Stimulated activated CD8-positive, alpha-beta memory T cell treated with anti-CD3 and anti-CD28 coated beads, Interleukin-4, amount 100 ng/mL, for 1 hour (primary cell): ENCODE data around the gene RNF166.

Source experiments
- DNase-seq, 2 donors: peaks; one replicate each; pipeline ENCODE4 v3.0.0-alpha.2; 2020; ENCODE audit warnings: low read depth in 2 of 2, low spot score in 1 of 2

RNF166 gene

GRCh38 chr16:88723911-88724310 is 17.7 kb upstream of the RNF166 start:
- DNase-seq = no peak

- DNase-seq = no peak
Measured at GRCh38 chr16:88723507-88723887, 17.3 kb upstream of the RNF166 start.

GRCh38 chr16:88722784-88723506 is 16.7 kb upstream of the RNF166 start:
- DNase-seq = no peak

- no peak for DNase-seq
Measured at GRCh38 chr16:88721815-88722755, 15.9 kb upstream of the RNF166 start.

GRCh38 chr16:88721236-88721635 is 15.0 kb upstream of the RNF166 start:
- DNase-seq = no peak

GRCh38 chr16:88720396-88720970 is 14.3 kb upstream of the RNF166 start:
- DNase-seq = no peak

- DNase-seq = no peak
Measured at GRCh38 chr16:88719933-88720296, 13.7 kb upstream of the RNF166 start.

- no peak for DNase-seq
Measured at GRCh38 chr16:88719267-88719932, 13.2 kb upstream of the RNF166 start.

- DNase-seq = no peak
Measured at GRCh38 chr16:88718178-88718577, 12.0 kb upstream of the RNF166 start.

- no peak for DNase-seq
Measured at GRCh38 chr16:88716601-88717001, 10.4 kb upstream of the RNF166 start.

GRCh38 chr16:88716201-88716600 is 10.0 kb upstream of the RNF166 start:
- no peak for DNase-seq

- no peak for DNase-seq
Measured at GRCh38 chr16:88715312-88716190, 9.3 kb upstream of the RNF166 start.

- DNase-seq = no peak
Measured at GRCh38 chr16:88714420-88715302, 8.5 kb upstream of the RNF166 start.

GRCh38 chr16:88713568-88714419 is 7.6 kb upstream of the RNF166 start:
- DNase-seq = no peak

- no peak for DNase-seq
Measured at GRCh38 chr16:88713054-88713453, 6.8 kb upstream of the RNF166 start.

GRCh38 chr16:88712362-88712979 is 6.3 kb upstream of the RNF166 start:
- no peak for DNase-seq

- no peak for DNase-seq
Measured at GRCh38 chr16:88711750-88712340, 5.6 kb upstream of the RNF166 start.

GRCh38 chr16:88710556-88710955 is 4.3 kb upstream of the RNF166 start:
- no peak for DNase-seq
